GM19395 (cell line): ENCODE results near the gene CTBP1.

Experiments used
- ATAC-seq: cut with Tn5 transposase; IDR thresholded peaks from one replicate; pipeline ENCODE4 v1.9.1; 2021; ENCODE audit warnings: mild to moderate bottlenecking, moderate library complexity; ENCODE audit not compliant: unreplicated experiment

Gene CTBP1

GRCh38 chr4:1250921-1251772 lies 2.2 kb upstream of the CTBP1 start:
- ATAC-seq = no peak

DNA sequence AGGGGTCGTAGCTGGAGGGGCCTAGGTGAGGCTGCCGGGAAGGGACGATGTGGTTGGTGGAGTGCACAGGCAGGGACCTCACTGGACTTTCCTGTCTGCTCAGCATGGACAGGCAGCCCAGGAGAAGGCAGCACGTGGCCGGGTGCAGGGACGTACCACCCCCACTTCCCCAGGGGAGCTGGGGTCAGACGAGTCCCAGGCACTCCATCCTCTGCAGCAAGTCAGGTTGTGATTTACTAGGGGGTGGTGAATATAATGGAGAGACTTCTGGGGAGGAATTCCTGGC lies 1.5 kb upstream of the CTBP1 start:
- no peak for ATAC-seq

GRCh38 chr4:1249731-1250526 lies 999 bp upstream of the CTBP1 start:
- peak; percentile 22 for ATAC-seq

GRCh38 chr4:1249148-1249730 lies 309 bp upstream of the CTBP1 start:
- ATAC-seq = peak; percentile 48

DNA sequence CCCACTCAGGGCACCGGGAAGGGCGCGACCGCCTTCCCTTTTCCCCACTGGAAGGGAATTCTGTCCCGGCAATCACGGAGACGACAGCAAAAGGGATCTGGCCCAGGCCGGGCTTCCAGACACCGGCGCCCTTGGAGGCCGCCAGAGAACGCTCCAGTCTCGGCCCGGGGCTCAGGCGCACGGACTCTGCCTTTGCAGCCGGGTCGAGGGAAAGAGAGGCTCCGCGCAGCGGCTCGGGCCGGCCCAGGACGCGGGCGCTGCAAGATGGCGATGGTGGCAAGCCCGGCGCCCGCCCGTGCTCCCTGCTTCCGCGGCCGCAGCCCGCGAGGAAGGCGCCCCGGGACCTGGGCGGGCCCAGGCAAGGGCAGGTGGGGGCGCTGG lies 1.1 kb downstream of the CTBP1 start:
- ATAC-seq = peak; percentile 16

GRCh38 chr4:1246901-1247863 lies 1.7 kb downstream of the CTBP1 start:
- no peak for ATAC-seq

- no peak for ATAC-seq
Observed at GRCh38 chr4:1246111-1246881, 2.6 kb downstream of the CTBP1 start.

DNA sequence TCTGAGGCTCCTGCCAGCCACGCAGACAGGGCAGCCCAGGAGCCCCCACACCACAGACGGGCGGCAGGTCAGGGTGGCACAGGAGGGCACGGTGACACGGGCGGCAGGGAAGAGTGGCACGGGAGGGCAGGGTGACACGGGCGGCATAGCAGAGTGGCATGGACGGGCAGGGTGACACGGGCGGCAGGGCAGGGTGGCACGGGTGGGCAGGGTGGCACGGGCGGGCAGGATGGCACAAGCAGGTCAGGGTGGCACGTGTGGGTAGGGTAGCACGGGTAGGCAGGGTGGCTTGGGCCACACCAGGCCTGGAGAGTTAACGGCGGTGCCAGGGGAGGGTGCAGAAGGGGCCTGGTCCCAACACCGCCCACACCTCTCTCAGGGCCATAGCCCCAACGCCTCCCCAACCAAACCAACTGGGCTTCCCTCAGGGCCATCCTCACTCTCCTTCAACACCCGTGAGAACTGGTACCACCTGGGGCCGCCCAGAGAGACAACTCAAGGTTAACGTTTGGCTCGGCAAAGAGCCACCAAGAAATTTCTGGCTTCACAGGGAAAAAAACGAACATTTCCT lies 3.4 kb downstream of the CTBP1 start:
- no peak for ATAC-seq

- no peak for ATAC-seq
Observed at GRCh38 chr4:1244978-1245471, 3.9 kb downstream of the CTBP1 start.

DNA sequence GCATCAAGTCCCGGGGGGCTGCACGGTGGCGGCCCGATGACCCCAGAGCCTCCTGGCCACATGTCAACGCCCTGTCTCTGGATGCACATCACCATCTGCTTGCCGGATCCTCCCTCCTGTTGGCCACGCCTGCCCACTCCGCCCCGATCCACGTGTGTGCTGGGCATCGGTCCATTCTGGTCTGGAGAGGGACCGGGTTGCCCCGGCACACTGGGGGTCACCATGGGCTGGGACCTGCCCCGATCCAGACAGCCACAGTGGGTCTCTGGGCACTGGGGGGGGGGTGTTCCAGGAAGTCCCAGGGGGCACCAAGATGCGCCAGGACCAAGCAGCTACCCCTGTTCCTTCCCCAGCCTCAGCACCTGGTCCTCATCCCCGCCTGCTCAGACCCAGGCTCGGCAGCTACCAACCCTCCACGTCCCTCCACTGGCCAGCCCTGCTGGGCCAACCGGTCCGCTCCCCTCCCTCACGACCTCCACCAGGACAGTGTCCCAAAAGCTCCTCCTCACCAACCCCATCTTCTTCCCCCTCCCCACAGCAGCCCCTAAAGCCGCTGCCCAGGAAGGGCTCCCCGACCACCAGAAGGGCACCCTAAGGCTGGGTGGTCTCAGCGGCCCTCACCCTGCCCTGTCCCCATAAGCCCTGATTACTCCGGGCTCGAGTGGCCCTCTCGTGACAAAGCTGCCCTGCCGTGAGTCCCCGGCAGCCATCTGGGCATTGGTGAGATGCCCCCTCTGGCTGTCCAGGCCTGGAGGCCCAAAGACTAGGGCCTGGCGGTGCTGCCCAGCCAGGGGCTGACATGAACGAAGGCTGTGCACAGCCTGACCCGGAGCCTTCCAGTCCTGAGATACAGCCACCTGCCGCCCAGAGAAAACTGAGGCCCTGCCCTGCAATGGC lies 4.6 kb downstream of the CTBP1 start:
- ATAC-seq = no peak

DNA sequence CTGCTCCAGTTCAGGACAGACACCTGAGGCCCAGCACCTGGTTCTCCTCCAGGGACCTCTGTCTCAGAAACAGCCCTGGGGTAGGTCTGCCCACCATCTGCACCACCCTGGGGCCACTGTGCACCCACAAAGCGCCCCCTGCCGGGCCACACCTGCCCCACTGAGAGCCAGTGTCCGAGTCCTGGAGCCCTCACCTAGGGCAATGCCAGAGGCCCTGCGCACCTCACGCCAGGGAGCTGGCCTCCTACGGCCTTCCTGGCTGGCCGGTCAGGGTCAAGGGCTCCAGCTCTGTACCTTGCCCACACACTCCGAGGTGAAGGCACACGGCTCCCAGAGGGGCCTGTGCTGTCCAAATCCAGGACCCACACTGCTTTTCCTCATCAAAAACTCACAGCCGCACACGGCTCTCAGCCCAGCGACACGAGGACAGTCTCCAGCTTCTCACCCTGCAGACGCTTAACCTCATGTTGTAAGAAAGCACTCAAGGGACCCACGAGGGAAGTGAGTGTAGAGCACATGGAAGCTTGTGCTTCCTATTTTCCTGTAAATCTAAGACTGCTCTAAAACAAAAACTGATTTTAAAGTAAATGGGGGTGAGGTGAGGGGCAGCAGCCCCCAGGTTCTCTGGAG lies 5.4 kb downstream of the CTBP1 start:
- no peak for ATAC-seq

- ATAC-seq = no peak
Observed at GRCh38 chr4:1242506-1243450, 6.2 kb downstream of the CTBP1 start.

DNA sequence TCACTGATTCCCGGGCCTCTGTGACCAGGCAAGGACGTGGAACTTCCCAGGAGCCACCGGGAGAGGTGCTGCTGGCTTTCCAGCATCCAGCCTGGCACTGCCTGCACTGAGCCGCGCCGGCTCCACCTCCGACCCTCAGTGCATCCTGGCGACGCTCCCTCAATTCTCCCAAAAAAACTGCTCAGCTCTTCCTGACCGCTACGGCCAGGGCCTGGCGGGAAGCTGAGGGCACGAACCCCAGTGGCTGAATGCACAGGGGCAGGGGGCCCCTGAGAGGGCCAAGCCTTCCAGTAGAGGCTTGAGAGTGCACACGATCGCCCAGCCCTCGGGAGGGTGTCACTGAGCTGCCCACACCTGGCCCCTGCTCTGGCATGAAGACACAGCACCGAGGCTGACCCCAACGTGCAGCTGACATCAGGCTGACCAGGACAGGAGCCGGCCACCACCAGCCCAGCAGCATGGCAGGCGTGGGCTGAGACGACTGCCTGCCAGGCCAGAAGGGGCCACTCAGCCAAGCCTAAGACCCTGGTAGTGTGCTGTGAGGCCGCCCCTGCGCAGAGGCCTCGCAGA lies 6.9 kb downstream of the CTBP1 start:
- ATAC-seq = no peak

DNA sequence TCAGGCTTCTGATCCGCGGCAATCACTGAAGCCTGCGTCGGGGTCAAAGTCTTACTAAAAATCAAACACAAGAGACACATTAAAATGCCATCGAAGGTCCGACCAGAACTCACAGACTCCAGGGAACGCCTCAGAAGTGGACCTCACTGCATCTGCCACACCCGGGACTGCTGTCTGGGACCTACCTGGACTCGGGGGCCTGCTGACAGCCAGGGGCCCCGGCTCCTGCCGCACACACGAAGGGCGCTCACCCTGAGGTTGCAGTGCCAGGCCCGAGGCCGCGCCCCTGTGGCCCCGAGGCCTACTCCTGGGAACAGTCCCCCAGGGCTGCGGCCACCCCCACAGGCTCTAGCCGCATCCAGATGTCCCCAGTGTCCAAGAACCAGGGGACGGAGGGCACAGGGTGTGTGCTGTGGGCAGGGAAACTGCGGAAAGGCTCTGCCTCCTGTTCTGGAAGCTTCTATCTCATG lies 7.4 kb downstream of the CTBP1 start:
- ATAC-seq = no peak

- no peak for ATAC-seq
Observed at GRCh38 chr4:1240721-1241465, 8.0 kb downstream of the CTBP1 start.

- no peak for ATAC-seq
Observed at GRCh38 chr4:1239950-1240307, 9.0 kb downstream of the CTBP1 start.
